AG09319 (cell line): ENCODE measurements around the gene CCDC9B.

Experiments used
- DNase-seq: peaks from one replicate; pipeline ENCODE4 v3.0.0-alpha.2; 2010; ENCODE audit warnings: low read depth; ENCODE audit errors: extremely low read depth
- CTCF ChIP-seq: IDR thresholded peaks from 2 replicates; pipeline ENCODE4 v1.5.1; 2011; ENCODE audit warnings: low read depth, mild to moderate bottlenecking, inconsistent platforms, low read length, moderate library complexity

The CCDC9B gene

GRCh38 chr15:40380636-40381035 is 39.9 kb upstream of the CCDC9B start:
- DNase-seq: no peak
- no peak for TF ChIP-seq CTCF

GRCh38 chr15:40379853-40380252 is 39.1 kb upstream of the CCDC9B start:
- no peak for TF ChIP-seq CTCF
- peak; percentile 96 for DNase-seq

GRCh38 chr15:40379374-40379773 is 38.6 kb upstream of the CCDC9B start:
- no peak for TF ChIP-seq CTCF
- no peak for DNase-seq

GRCh38 chr15:40377606-40378005 is 36.9 kb upstream of the CCDC9B start:
- TF ChIP-seq CTCF: no peak
- no peak for DNase-seq

GRCh38 chr15:40372981-40373380 is 32.2 kb upstream of the CCDC9B start:
- TF ChIP-seq CTCF: no peak

GRCh38 chr15:40369971-40370370 is 29.2 kb upstream of the CCDC9B start:
- no peak for TF ChIP-seq CTCF
- no peak for DNase-seq

More at GRCh38 chr15:40372981-40373380, 32.2 kb upstream of the CCDC9B start:
- DNase-seq: no peak

- no peak for DNase-seq
- TF ChIP-seq CTCF: no peak
These were observed 28.7 kb upstream of the CCDC9B start for GRCh38 chr15:40369474-40369869.
